GM13976 (cell line): ENCODE data around the gene IQGAP2.

Experiments
- DNase-seq: peaks from one replicate; pipeline ENCODE4 v3.0.0; 2012; ENCODE audit warnings: low spot score
- CTCF ChIP-seq: IDR thresholded peaks from 2 replicates; pipeline ENCODE4 v1.5.1; 2012; ENCODE audit warnings: borderline replicate concordance, mild to moderate bottlenecking; ENCODE audit not compliant: insufficient read depth; ENCODE audit errors: extremely low read depth, missing control alignments, control extremely low read depth
- in situ Hi-C: fragments of 300-500 bp; cut with MboI; formaldehyde crosslinking; loops from one replicate; pipeline ENCODE4 v1.12.0; 2022; ENCODE audit warnings: low sequenced_read_pairs, mixed read lengths, inconsistent platforms; ENCODE audit not compliant: unreplicated experiment

IQGAP2 gene

GRCh38 chr5:76473661-76474060 lies 70.6 kb downstream of the IQGAP2 start:
- TF ChIP-seq CTCF: no peak
- in situ Hi-C loops: no loop called here
- peak; percentile 33 for DNase-seq

- no peak for DNase-seq
- TF ChIP-seq CTCF: no peak
- in situ Hi-C loops: no loop called here
Observed at GRCh38 chr5:76474377-76474776, 71.3 kb downstream of the IQGAP2 start.

- DNase-seq: no peak
- TF ChIP-seq CTCF: no peak
- in situ Hi-C loops: no loop called here
Observed at GRCh38 chr5:76475385-76475784, 72.3 kb downstream of the IQGAP2 start.

- DNase-seq: no peak
- no peak for TF ChIP-seq CTCF
- in situ Hi-C loops: no loop called here
Observed at GRCh38 chr5:76475936-76476335, 72.9 kb downstream of the IQGAP2 start.

GRCh38 chr5:76476474-76477038 lies 73.5 kb downstream of the IQGAP2 start:
- TF ChIP-seq CTCF: no peak
- in situ Hi-C loops: no loop called here
- no peak for DNase-seq

- no peak for DNase-seq
- in situ Hi-C loops: no loop called here
- TF ChIP-seq CTCF: no peak
Observed at GRCh38 chr5:76477061-76477460, 74.0 kb downstream of the IQGAP2 start.
